NCI-H1436 (cell line): ENCODE results near the gene PTGER1.
"Not testable (repeated sequence)": the region's sequence is repeated elsewhere in the genome, so short reads cannot be mapped to it uniquely, and the experiment has no call there.

Experiments used
- DNase-seq: peaks from one replicate; lab custom pipeline; 2025; lab: John Stamatoyannopoulos, UW

Gene PTGER1

GRCh38 chr19:14475251-14476073, at the start of gene PTGER1:
TSS of gene PTGER1 (minus strand) at chr19:14475354. CDS start at chr19:14474320, 1,034 bp downstream.
- no peak for DNase-seq

- no peak for DNase-seq
These were observed 45.4 kb upstream of the PTGER1 start for GRCh38 chr19:14520543-14520942.

- DNase-seq = no peak
These were observed 44.8 kb upstream of the PTGER1 start for GRCh38 chr19:14519860-14520407.

GRCh38 chr19:14519245-14519859, 44.2 kb upstream of the PTGER1 start:
- no peak for DNase-seq

GRCh38 chr19:14517840-14518505, 42.8 kb upstream of the PTGER1 start, which contains the start of gene DNAJB1:
TSS of gene DNAJB1 (minus strand) at chr19:14518397. CDS start at chr19:14518349, 48 bp downstream.
- DNase-seq = peak; percentile 40

- DNase-seq = no peak
These were observed 42.3 kb upstream of the PTGER1 start for GRCh38 chr19:14517446-14517839.

GRCh38 chr19:14516746-14517438, 41.7 kb upstream of the PTGER1 start:
- no peak for DNase-seq

GRCh38 chr19:14516048-14516534, 40.9 kb upstream of the PTGER1 start:
- no peak for DNase-seq

- DNase-seq = no peak
These were observed 40.4 kb upstream of the PTGER1 start for GRCh38 chr19:14515501-14516047.

GRCh38 chr19:14514215-14514863, 39.2 kb upstream of the PTGER1 start:
- no peak for DNase-seq

GRCh38 chr19:14512406-14512961, 37.3 kb upstream of the PTGER1 start:
- DNase-seq = no peak

GRCh38 chr19:14511229-14511593, 36.1 kb upstream of the PTGER1 start:
- no peak for DNase-seq

- no peak for DNase-seq
These were observed 35.4 kb upstream of the PTGER1 start for GRCh38 chr19:14510311-14511228.

GRCh38 chr19:14507704-14508542, 32.8 kb upstream of the PTGER1 start:
- no peak for DNase-seq

- peak; percentile 48 for DNase-seq
These were observed 30.5 kb upstream of the PTGER1 start for GRCh38 chr19:14505488-14506239.

GRCh38 chr19:14504575-14504974, 29.4 kb upstream of the PTGER1 start:
- DNase-seq = not testable (repeated sequence)

- no peak for DNase-seq
These were observed 28.1 kb upstream of the PTGER1 start for GRCh38 chr19:14503285-14503684.
